K562 (cell line): Measurements from ENCODE around the gene SPINK4. TPM values are rescaled to one million over a fixed set of nuclear protein-coding genes. Genes with fewer than 3 reads are reported as not detected.

ENCODE experiments used
- CHD1 ChIP-seq: fragments of 200-600 bp; sonication (generic); IDR thresholded peaks from one replicate; pipeline ENCODE4 v1.6.1; 2012; ENCODE audit warnings: mild to moderate bottlenecking, moderate library complexity, low read length, inconsistent platforms
- CREB3L1 ChIP-seq: fragments of 450-650 bp; IDR thresholded peaks from 2 replicates; pipeline ENCODE4 v1.6.1; 2014; ENCODE audit warnings: low read depth, mild to moderate bottlenecking, moderate library complexity, borderline replicate concordance
- PTBP1 ChIP-seq: fragments of 200-400 bp; formaldehyde crosslinking; IDR thresholded peaks from 2 replicates; pipeline ENCODE4 v1.6.1; 2017; ENCODE audit warnings: low read depth, low read length
- SAFB ChIP-seq: fragments of 200-400 bp; formaldehyde crosslinking; IDR thresholded peaks from 2 replicates; pipeline ENCODE4 v1.6.1; 2017; ENCODE audit warnings: low read depth, low read length, borderline replicate concordance
- ZNF282 ChIP-seq: sonication (generic); formaldehyde crosslinking; IDR thresholded peaks from 2 replicates; pipeline ENCODE4 v1.8.1; 2023; ENCODE audit warnings: missing genetic modification reagents
- ZNF740 ChIP-seq, 3 experiments: fragments of 200-800 bp in 1 of 3; sonication (Bioruptor generic) in 1 of 3; sonication (generic) in 1 of 3; formaldehyde crosslinking in 1 of 3; IDR thresholded peaks; 2 replicates each; pipeline versions ENCODE4 v1.6.1 to v1.8.0; 2016 to 2022; ENCODE audit warnings: mild to moderate bottlenecking in 2 of 3, missing compliant biosample characterization in 2 of 3, missing genetic modification characterization in 2 of 3, missing genetic modification reagents in 1 of 3
- polyA plus RNA-seq, 8 experiments: library from polyadenylated mRNA; depleted of rRNA in 4 of 8; stranded (reverse) in 5 of 8; unstranded in 3 of 8; fragments of >200 nt; fragmentation: Nextera tagmentation in 2 of 8; fragmentation: Illumina TruSeq in 1 of 8; extraction: Ambion mirVana in 2 of 8; extraction: Trizol in 1 of 8; gene quantifications; 2 replicates each; pipeline versions ENCODE4 v1.2.1 to v1.2.3, GENCODE V29; 2011 to 2014; ENCODE audit warnings: inconsistent platforms in 1 of 8, missing spikeins in 1 of 8
- total RNA-seq, 7 experiments: library from RNA; depleted of rRNA in 6 of 7; stranded (reverse); fragments of >200 nt in 6 of 7; fragmentation: Illumina TruSeq in 2 of 7; extraction: Trizol in 2 of 7; gene quantifications; 2 replicates each; pipeline versions ENCODE4 v1.2.1 to v1.2.3, GENCODE V29; 2011 to 2021; ENCODE audit warnings: low replicate concordance in 1 of 7
- TF ChIP-seq, protein P1 (sequence below): sonication (generic); formaldehyde crosslinking; IDR thresholded peaks from 2 replicates; pipeline ENCODE4 v1.8.0; 2022; ENCODE audit warnings: mild to moderate bottlenecking, missing genetic modification reagents

SPINK4 gene
- total and polyA plus RNA-seq, 9 of the 15 experiments (the other 6 are each of a cell fraction or from before 2014, with no cell fraction given) = 0.74 to 5.5 (median 2.1) TPM; not detected in 2

DNA sequence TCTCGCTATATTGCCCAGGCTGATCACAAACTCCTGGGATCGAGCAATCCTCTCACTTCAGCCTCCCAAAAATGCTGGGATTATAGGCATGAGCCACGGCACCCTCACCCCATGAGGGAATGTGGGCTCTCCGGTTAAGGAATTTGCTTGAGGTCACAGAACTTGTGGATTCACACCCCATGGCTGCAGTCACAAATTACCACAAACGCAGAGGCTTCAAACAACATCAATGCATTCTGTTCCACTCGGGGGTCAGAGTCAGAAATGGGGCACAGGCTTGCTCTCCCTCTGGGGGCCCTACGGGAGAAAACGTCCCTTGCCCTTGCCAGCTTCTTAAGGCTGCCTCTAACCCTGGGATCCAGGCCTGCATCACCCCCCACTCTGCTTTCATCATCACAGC is 12.2 kb upstream of the SPINK4 start (continued):
- TF ChIP-seq, protein P1, sequence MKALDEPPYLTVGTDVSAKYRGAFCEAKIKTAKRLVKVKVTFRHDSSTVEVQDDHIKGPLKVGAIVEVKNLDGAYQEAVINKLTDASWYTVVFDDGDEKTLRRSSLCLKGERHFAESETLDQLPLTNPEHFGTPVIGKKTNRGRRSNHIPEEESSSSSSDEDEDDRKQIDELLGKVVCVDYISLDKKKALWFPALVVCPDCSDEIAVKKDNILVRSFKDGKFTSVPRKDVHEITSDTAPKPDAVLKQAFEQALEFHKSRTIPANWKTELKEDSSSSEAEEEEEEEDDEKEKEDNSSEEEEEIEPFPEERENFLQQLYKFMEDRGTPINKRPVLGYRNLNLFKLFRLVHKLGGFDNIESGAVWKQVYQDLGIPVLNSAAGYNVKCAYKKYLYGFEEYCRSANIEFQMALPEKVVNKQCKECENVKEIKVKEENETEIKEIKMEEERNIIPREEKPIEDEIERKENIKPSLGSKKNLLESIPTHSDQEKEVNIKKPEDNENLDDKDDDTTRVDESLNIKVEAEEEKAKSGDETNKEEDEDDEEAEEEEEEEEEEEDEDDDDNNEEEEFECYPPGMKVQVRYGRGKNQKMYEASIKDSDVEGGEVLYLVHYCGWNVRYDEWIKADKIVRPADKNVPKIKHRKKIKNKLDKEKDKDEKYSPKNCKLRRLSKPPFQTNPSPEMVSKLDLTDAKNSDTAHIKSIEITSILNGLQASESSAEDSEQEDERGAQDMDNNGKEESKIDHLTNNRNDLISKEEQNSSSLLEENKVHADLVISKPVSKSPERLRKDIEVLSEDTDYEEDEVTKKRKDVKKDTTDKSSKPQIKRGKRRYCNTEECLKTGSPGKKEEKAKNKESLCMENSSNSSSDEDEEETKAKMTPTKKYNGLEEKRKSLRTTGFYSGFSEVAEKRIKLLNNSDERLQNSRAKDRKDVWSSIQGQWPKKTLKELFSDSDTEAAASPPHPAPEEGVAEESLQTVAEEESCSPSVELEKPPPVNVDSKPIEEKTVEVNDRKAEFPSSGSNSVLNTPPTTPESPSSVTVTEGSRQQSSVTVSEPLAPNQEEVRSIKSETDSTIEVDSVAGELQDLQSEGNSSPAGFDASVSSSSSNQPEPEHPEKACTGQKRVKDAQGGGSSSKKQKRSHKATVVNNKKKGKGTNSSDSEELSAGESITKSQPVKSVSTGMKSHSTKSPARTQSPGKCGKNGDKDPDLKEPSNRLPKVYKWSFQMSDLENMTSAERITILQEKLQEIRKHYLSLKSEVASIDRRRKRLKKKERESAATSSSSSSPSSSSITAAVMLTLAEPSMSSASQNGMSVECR (CRISPR knock-in tag) = no peak
- TF ChIP-seq SAFB = no peak
- TF ChIP-seq CHD1 = no peak
- TF ChIP-seq ZNF282 (CRISPR knock-in tag) = no peak
- no peak for TF ChIP-seq PTBP1
- no peak for TF ChIP-seq CREB3L1
- no peak for TF ChIP-seq ZNF740 (CRISPR knock-in tag; IDR thresholded peaks at IDR 0.05)
- TF ChIP-seq ZNF740 (tag; IDR thresholded peaks at IDR 0.05) = no peak
